GM13977 (cell line): ENCODE results near the gene TMEM150C.

ENCODE experiments used
- DNase-seq: peaks from one replicate; pipeline ENCODE4 v3.0.0; 2012; ENCODE audit warnings: low spot score
- CTCF ChIP-seq: IDR thresholded peaks from 2 replicates; pipeline ENCODE4 v1.5.1; 2012; ENCODE audit warnings: mild to moderate bottlenecking, control low read depth; ENCODE audit not compliant: insufficient read depth; ENCODE audit errors: extremely low read depth, missing control alignments
- in situ Hi-C: fragments of 300-500 bp; cut with MboI; formaldehyde crosslinking; loops from one replicate; pipeline ENCODE4 v1.12.0; 2022; ENCODE audit warnings: low sequenced_read_pairs, low pct_unique_long_range_greater_than_20kb, mixed read lengths, inconsistent platforms; ENCODE audit not compliant: unreplicated experiment

Gene TMEM150C

GRCh38 chr4:82599336-82599735, 37.5 kb upstream of the TMEM150C start:
- no peak for DNase-seq
- in situ Hi-C loops, result no loop called here

GRCh38 chr4:82594456-82594855, 32.7 kb upstream of the TMEM150C start:
- no peak for DNase-seq
- no peak for TF ChIP-seq CTCF
- in situ Hi-C loops, result no loop called here

More at GRCh38 chr4:82599336-82599735, 37.5 kb upstream of the TMEM150C start:
- TF ChIP-seq CTCF, result no peak

- in situ Hi-C loops, result no loop called here
- no peak for TF ChIP-seq CTCF
- DNase-seq, result no peak
These were observed 31.6 kb upstream of the TMEM150C start for GRCh38 chr4:82593411-82593810.

GRCh38 chr4:82592639-82593038, 30.9 kb upstream of the TMEM150C start:
- DNase-seq, result no peak
- in situ Hi-C loops, result no loop called here
- no peak for TF ChIP-seq CTCF

GRCh38 chr4:82591592-82591991, 29.8 kb upstream of the TMEM150C start:
- in situ Hi-C loops, result no loop called here
- TF ChIP-seq CTCF, result no peak
- DNase-seq, result no peak

- in situ Hi-C loops, result no loop called here
- TF ChIP-seq CTCF, result no peak
- no peak for DNase-seq
These were observed 28.0 kb upstream of the TMEM150C start for GRCh38 chr4:82589756-82590155.

GRCh38 chr4:82588771-82589270, 27.0 kb upstream of the TMEM150C start:
- no peak for TF ChIP-seq CTCF
- DNase-seq, result no peak
- in situ Hi-C loops, result no loop called here
